MCF 10A (cell line): ENCODE data around the gene BRD1. TPM values are rescaled to one million over a fixed set of nuclear protein-coding genes. Genes with fewer than 3 reads are reported as not detected.

Experiments
- BruUV-seq: library from RNA; stranded (reverse); fragments of 400-500 nt; replicated peaks from 2 replicates; lab custom pipeline; 2021; lab: Mats Ljungman, UMichigan
- CTCF ChIA-PET: fragments of 300-600 bp; sonication (Branson Sonifier 250); formaldehyde crosslinking; extraction: SDS; loops from one replicate; lab custom pipeline; 2021; ENCODE audit warnings: antibody characterized with exemption, inconsistent platforms; lab: Yijun Ruan, JAX
- POLR2A ChIA-PET: fragments of 300-600, 350-650 bp; sonication (Branson Sonifier 250); formaldehyde crosslinking; extraction: SDS; loops from one replicate; lab custom pipeline; 2020; ENCODE audit warnings: antibody characterized with exemption, inconsistent platforms; lab: Yijun Ruan, JAX
- DNase-seq: peaks from one replicate; pipeline ENCODE4 v3.0.0-alpha.2; 2018; ENCODE audit not compliant: unreplicated experiment
- H3K27ac Mint-ChIP-seq: one replicate; pipeline ENCODE4 v1.8.0; 2022; ENCODE audit warnings: mild to moderate bottlenecking, low read depth, mixed read lengths; ENCODE audit not compliant: unreplicated experiment
- H3K27me3 Mint-ChIP-seq: one replicate; pipeline ENCODE4 v1.8.0; 2022; ENCODE audit warnings: mixed read lengths; ENCODE audit not compliant: insufficient read depth, unreplicated experiment
- H3K36me3 Mint-ChIP-seq: one replicate; pipeline ENCODE4 v1.8.0; 2022; ENCODE audit warnings: mild to moderate bottlenecking, moderate library complexity, mixed read lengths; ENCODE audit not compliant: insufficient read depth, unreplicated experiment
- H3K4me1 Mint-ChIP-seq: one replicate; pipeline ENCODE4 v1.8.0; 2022; ENCODE audit warnings: mixed read lengths; ENCODE audit not compliant: insufficient read depth, unreplicated experiment
- H3K4me3 Mint-ChIP-seq: one replicate; pipeline ENCODE4 v1.8.0; 2022; ENCODE audit warnings: mild to moderate bottlenecking, moderate library complexity, mixed read lengths; ENCODE audit not compliant: unreplicated experiment
- H3K9me3 Mint-ChIP-seq: one replicate; pipeline ENCODE4 v1.8.0; 2022; ENCODE audit warnings: mixed read lengths; ENCODE audit not compliant: unreplicated experiment
- CTCF ChIP-seq: fragments of 200-600 bp; IDR thresholded peaks from one replicate; pipeline ENCODE4 v1.8.0; 2022; ENCODE audit warnings: antibody characterized with exemption, mild to moderate bottlenecking; ENCODE audit not compliant: unreplicated experiment
- intact Hi-C: fragments of 100-400 bp; cut with micrococcal nuclease; formaldehyde crosslinking; loops from 2 replicates; pipeline ENCODE4 v1.14.1; 2022
- total RNA-seq: library from RNA; stranded (reverse); gene quantifications from 2 replicates; pipeline ENCODE4 v1.2.3, GENCODE V29; 2022

BRD1 gene
- total RNA-seq, 1 experiment from 2014 or later = 48.1 TPM

GRCh38 chr22:49761836-49762235 is 65.8 kb downstream of the BRD1 start:
- intact Hi-C loops = no loop called here
- Mint-ChIP-seq H3K4me3 (no peak overlapping the region), H3K36me3 (no peaks in the 10 kb centered on the region), H3K27ac (no peak overlapping the region), H3K27me3 (no peaks in the 10 kb centered on the region), H3K9me3 (peaks cover 8% of the 10 kb centered on the region), H3K4me1 (peaks cover 15% of the 10 kb centered on the region)
- no TSS peak for BruUV-seq
- no peak for TF ChIP-seq CTCF
- POLR2A ChIA-PET = no interaction called here
- no peak for DNase-seq
- CTCF ChIA-PET = interaction anchor here (1.3 kb wide), 1 partner anchor 15 kb away, joined by 4 read pairs; no protein-coding TSS in a partner anchor

GRCh38 chr22:49760630-49761571 is 66.8 kb downstream of the BRD1 start:
- peak overlapping the region; percentile 77 for H3K27ac Mint-ChIP-seq
- H3K4me3 Mint-ChIP-seq = no peak overlapping the region
- intact Hi-C loops = no loop called here
- H3K4me1 Mint-ChIP-seq = peaks cover 15% of the 10 kb centered on the region
- H3K27me3 Mint-ChIP-seq = no peaks in the 10 kb centered on the region
- peak; percentile 24 for DNase-seq
- no peak for TF ChIP-seq CTCF
- POLR2A ChIA-PET = no interaction called here
- H3K36me3 Mint-ChIP-seq = no peaks in the 10 kb centered on the region
- CTCF ChIA-PET = interaction anchor here (0.6 to 1.3 kb wide), 2 partner anchors 16 to 59 kb away, joined by 3 to 4 read pairs; no protein-coding TSS in a partner anchor
- BruUV-seq = no TSS peak
- H3K9me3 Mint-ChIP-seq = no peaks in the 10 kb centered on the region

- intact Hi-C loops = no loop called here
- H3K4me1 Mint-ChIP-seq = peaks cover 15% of the 10 kb centered on the region
- no TSS peak for BruUV-seq
- no peaks in the 10 kb centered on the region for H3K36me3 Mint-ChIP-seq
- ChIA-PET POLR2A (no interaction called here), CTCF (no interaction called here)
- no peaks in the 10 kb centered on the region for H3K9me3 Mint-ChIP-seq
- peak; percentile 73 for DNase-seq
- TF ChIP-seq CTCF = no peak
- H3K27ac Mint-ChIP-seq = peak overlapping the region; percentile 77
- no peak overlapping the region for H3K4me3 Mint-ChIP-seq
- H3K27me3 Mint-ChIP-seq = no peaks in the 10 kb centered on the region
Measured at GRCh38 chr22:49760280-49760629, 67.4 kb downstream of the BRD1 start.

- Mint-ChIP-seq H3K36me3 (no peaks in the 10 kb centered on the region), H3K9me3 (no peaks in the 10 kb centered on the region), H3K4me1 (peaks cover 15% of the 10 kb centered on the region), H3K4me3 (no peak overlapping the region), H3K27ac (no peak overlapping the region), H3K27me3 (no peaks in the 10 kb centered on the region)
- intact Hi-C loops = no loop called here
- DNase-seq = no peak
- no peak for TF ChIP-seq CTCF
- ChIA-PET POLR2A (no interaction called here), CTCF (no interaction called here)
- no TSS peak for BruUV-seq
Measured at GRCh38 chr22:49756676-49757075, 71.0 kb downstream of the BRD1 start.
